ENCODE data around the gene PCMTD2.

Gene PCMTD2

GRCh38 chr20:64256282-64256935 lies 861 bp downstream of the PCMTD2 start:
- DNase-seq (ENCODE audit: low spot score) (no peak), ATAC-seq (ENCODE audit: low read depth) (peak; percentile 1; the same call in 1 of the 3 replicates)
- Histone ChIP-seq H3K36me3 (ENCODE audit: low read depth) (no peaks in the 10 kb centered on the region), H3K9me3 (ENCODE audit: severe bottlenecking) (no peaks in the 10 kb centered on the region), H3K4me3 (ENCODE audit: severe bottlenecking) (peak overlapping the region; percentile 57), H3K4me1 (ENCODE audit: insufficient read depth, poor library complexity, severe bottlenecking) (peaks cover 4% of the 10 kb centered on the region), H3K27me3 (ENCODE audit: insufficient read depth, poor library complexity, severe bottlenecking) (peaks cover 2% of the 10 kb centered on the region), H3K27ac (ENCODE audit: poor library complexity, severe bottlenecking) (peak overlapping the region; percentile 12)
- TF ChIP-seq, protein P1, sequence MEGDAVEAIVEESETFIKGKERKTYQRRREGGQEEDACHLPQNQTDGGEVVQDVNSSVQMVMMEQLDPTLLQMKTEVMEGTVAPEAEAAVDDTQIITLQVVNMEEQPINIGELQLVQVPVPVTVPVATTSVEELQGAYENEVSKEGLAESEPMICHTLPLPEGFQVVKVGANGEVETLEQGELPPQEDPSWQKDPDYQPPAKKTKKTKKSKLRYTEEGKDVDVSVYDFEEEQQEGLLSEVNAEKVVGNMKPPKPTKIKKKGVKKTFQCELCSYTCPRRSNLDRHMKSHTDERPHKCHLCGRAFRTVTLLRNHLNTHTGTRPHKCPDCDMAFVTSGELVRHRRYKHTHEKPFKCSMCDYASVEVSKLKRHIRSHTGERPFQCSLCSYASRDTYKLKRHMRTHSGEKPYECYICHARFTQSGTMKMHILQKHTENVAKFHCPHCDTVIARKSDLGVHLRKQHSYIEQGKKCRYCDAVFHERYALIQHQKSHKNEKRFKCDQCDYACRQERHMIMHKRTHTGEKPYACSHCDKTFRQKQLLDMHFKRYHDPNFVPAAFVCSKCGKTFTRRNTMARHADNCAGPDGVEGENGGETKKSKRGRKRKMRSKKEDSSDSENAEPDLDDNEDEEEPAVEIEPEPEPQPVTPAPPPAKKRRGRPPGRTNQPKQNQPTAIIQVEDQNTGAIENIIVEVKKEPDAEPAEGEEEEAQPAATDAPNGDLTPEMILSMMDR (IDR thresholded peaks at IDR 0.05; ENCODE audit: poor library complexity, severe bottlenecking), result no peak

DNA sequence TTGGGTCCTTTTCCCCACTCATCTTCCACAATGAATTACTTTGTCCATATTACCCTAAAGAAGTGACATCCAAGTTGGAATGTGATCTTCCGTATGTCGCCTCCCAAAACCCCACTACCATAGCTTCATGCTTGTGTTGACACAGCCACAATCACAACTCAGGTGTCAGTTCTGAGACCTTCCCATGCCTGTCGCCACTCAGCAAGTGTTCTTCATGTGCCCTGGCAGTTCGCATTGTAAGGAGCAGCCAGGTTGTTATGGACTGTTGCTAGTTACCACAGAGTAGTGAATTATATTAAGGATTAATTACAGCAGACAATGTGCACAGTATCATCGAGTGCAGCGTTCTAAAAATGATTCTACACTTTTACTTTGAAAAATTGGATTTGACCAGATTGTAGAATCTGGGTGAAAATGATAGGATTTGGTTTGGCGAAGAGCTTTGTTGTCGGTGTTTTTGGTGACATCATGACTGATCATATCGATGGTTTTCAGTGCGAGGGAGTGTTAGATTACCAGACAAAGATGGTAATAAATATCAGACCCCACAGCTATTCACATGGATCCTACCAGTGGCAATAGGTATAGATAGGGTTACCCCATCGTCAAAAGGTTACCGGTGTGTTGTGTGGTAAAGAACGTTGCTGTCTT lies 1.7 kb downstream of the PCMTD2 start:
- H3K36me3 ChIP-seq (ENCODE audit: low read depth), result no peaks in the 10 kb centered on the region
- peaks cover 4% of the 10 kb centered on the region for H3K4me1 ChIP-seq (ENCODE audit: insufficient read depth, poor library complexity, severe bottlenecking)
- TF ChIP-seq, protein P1 (IDR thresholded peaks at IDR 0.05; ENCODE audit: poor library complexity, severe bottlenecking), result no peak
- DNase-seq (ENCODE audit: low spot score) (no peak), ATAC-seq (ENCODE audit: low read depth) (no peak)
- H3K4me3 ChIP-seq (ENCODE audit: severe bottlenecking), result no peak overlapping the region
- H3K27ac ChIP-seq (ENCODE audit: poor library complexity, severe bottlenecking), result no peak overlapping the region
- H3K27me3 ChIP-seq (ENCODE audit: insufficient read depth, poor library complexity, severe bottlenecking), result no peaks in the 10 kb centered on the region
- no peaks in the 10 kb centered on the region for H3K9me3 ChIP-seq (ENCODE audit: severe bottlenecking)

GRCh38 chr20:64258071-64258823 lies 2.7 kb downstream of the PCMTD2 start:
- peaks cover 4% of the 10 kb centered on the region for H3K4me1 ChIP-seq (ENCODE audit: insufficient read depth, poor library complexity, severe bottlenecking)
- DNase-seq (ENCODE audit: low spot score) (no peak), ATAC-seq (ENCODE audit: low read depth) (no peak)
- TF ChIP-seq, protein P1 (IDR thresholded peaks at IDR 0.05; ENCODE audit: poor library complexity, severe bottlenecking), result no peak
- H3K4me3 ChIP-seq (ENCODE audit: severe bottlenecking), result no peak overlapping the region
- H3K27me3 ChIP-seq (ENCODE audit: insufficient read depth, poor library complexity, severe bottlenecking), result no peaks in the 10 kb centered on the region
- H3K9me3 ChIP-seq (ENCODE audit: severe bottlenecking), result no peaks in the 10 kb centered on the region
- H3K27ac ChIP-seq (ENCODE audit: poor library complexity, severe bottlenecking), result no peak overlapping the region
- no peaks in the 10 kb centered on the region for H3K36me3 ChIP-seq (ENCODE audit: low read depth)

GRCh38 chr20:64260239-64260638 lies 4.7 kb downstream of the PCMTD2 start:
- ATAC-seq (ENCODE audit: low read depth), result no peak

More at GRCh38 chr20:64260239-64260638, 4.7 kb downstream of the PCMTD2 start:
- TF ChIP-seq, protein P1 (IDR thresholded peaks at IDR 0.05; ENCODE audit: poor library complexity, severe bottlenecking), result no peak
- Histone ChIP-seq H3K36me3 (ENCODE audit: low read depth) (peaks cover 6% of the 10 kb centered on the region; the same call in 1 of the 2 replicates), H3K4me1 (ENCODE audit: insufficient read depth, poor library complexity, severe bottlenecking) (peaks cover 4% of the 10 kb centered on the region), H3K9me3 (ENCODE audit: severe bottlenecking) (no peaks in the 10 kb centered on the region), H3K27me3 (ENCODE audit: insufficient read depth, poor library complexity, severe bottlenecking) (no peaks in the 10 kb centered on the region), H3K4me3 (ENCODE audit: severe bottlenecking) (no peak overlapping the region), H3K27ac (ENCODE audit: poor library complexity, severe bottlenecking) (no peak overlapping the region)
- no peak for DNase-seq (ENCODE audit: low spot score)

Data from RWPE2 (cell line).